Astrocyte of the spinal cord (primary cell): ENCODE results near the gene CKAP2L.

Experiments used
- DNase-seq: peaks from one replicate; pipeline ENCODE4 v3.0.0; 2011; ENCODE audit warnings: low read depth, low spot score
- H3K4me3 ChIP-seq: 2 replicates; pipeline ENCODE4 v1.5.1; 2011; ENCODE audit warnings: low read depth, mild to moderate bottlenecking, low read length, moderate library complexity
- CTCF ChIP-seq: IDR thresholded peaks from 2 replicates; pipeline ENCODE4 v1.5.1; 2012; ENCODE audit warnings: low read depth, mild to moderate bottlenecking, low read length, inconsistent platforms
- in situ Hi-C: cut with HindIII; loops from 2 replicates; pipeline ENCODE4 v1.10.0; 2017; ENCODE audit warnings: low sequenced_read_pairs

CKAP2L gene

GRCh38 chr2:112809112-112809511 lies 44.7 kb upstream of the CKAP2L start:
- H3K4me3 ChIP-seq = no peak overlapping the region
- no peak for TF ChIP-seq CTCF
- DNase-seq = no peak
- in situ Hi-C loops = no loop called here

- no peak for TF ChIP-seq CTCF
- in situ Hi-C loops = no loop called here
- no peak overlapping the region for H3K4me3 ChIP-seq
- no peak for DNase-seq
Measured at GRCh38 chr2:112807233-112807807, 42.9 kb upstream of the CKAP2L start.

GRCh38 chr2:112805542-112805941 lies 41.1 kb upstream of the CKAP2L start:
- in situ Hi-C loops = no loop called here
- H3K4me3 ChIP-seq = no peak overlapping the region
- no peak for DNase-seq
- TF ChIP-seq CTCF = no peak

- DNase-seq = peak; percentile 84
- TF ChIP-seq CTCF = no peak
- no peak overlapping the region for H3K4me3 ChIP-seq
- in situ Hi-C loops = no loop called here
Measured at GRCh38 chr2:112803691-112804521, 39.5 kb upstream of the CKAP2L start.

- no peak overlapping the region for H3K4me3 ChIP-seq
- in situ Hi-C loops = no loop called here
- DNase-seq = no peak
- TF ChIP-seq CTCF = no peak
Measured at GRCh38 chr2:112800881-112801583, 36.6 kb upstream of the CKAP2L start.

- DNase-seq = no peak
Measured at GRCh38 chr2:112798979-112799975, 34.9 kb upstream of the CKAP2L start.

More at GRCh38 chr2:112798979-112799975, 34.9 kb upstream of the CKAP2L start:
- in situ Hi-C loops = no loop called here
- TF ChIP-seq CTCF = no peak
- no peak overlapping the region for H3K4me3 ChIP-seq
